ENCODE data around the gene SGK2. TPM values are rescaled to one million over a fixed set of nuclear protein-coding genes. Genes with fewer than 3 reads are reported as not detected.

SGK2 gene
- polyA plus RNA-seq, 1 of the 3 experiments (the other 2 are of a cell fraction): 0.21 TPM

- TF ChIP-seq FOSL2 (IDR thresholded peaks at IDR 0.05; ENCODE audit: borderline replicate concordance, low read depth): no peak
Observed at GRCh38 chr20:43525021-43525420, 33.8 kb upstream of the SGK2 start (continued).

- Histone ChIP-seq H3K9me2 (no peaks in the 10 kb centered on the region), H3K4me1 (ENCODE audit: control insufficient read depth in 1 of 2, insufficient read depth in 2 of 2, low read depth in 1 of 2, low read length in 1 of 2) (peaks cover 0 to 10% of the 10 kb centered on the region in 2 experiments; a peak in 1 of 4 replicates), H3K4me2 (no peak overlapping the region), H3K27ac (ENCODE audit: low read depth in 2 of 2, low read length in 1 of 2) (no peak overlapping the region), H3K27me3 (ENCODE audit: insufficient read depth) (no peaks in the 10 kb centered on the region), H3K36me3 (replicated peaks in 1 of 2; ENCODE audit: control insufficient read depth in 1 of 2, insufficient read depth in 2 of 2, low read length in 1 of 2) (no peaks in the 10 kb centered on the region), H3K4me3 (ENCODE audit: low read depth in 2 of 2, low read length in 1 of 2) (no peak overlapping the region), H4K20me1 (ENCODE audit: insufficient read depth) (no peaks in the 10 kb centered on the region), H3K9ac (no peak overlapping the region), H3K9me3 (no peaks in the 10 kb centered on the region), H3F3A (replicated peaks; ENCODE audit: insufficient read depth) (no peaks in the 10 kb centered on the region), H2AFZ (ENCODE audit: low read depth) (no peak overlapping the region), H3K79me2 (ENCODE audit: insufficient read depth) (no peaks in the 10 kb centered on the region)
- ChIA-PET POLR2A (interaction anchor here (1.0 kb wide), 1 partner anchor 14 kb away, joined by 4 read pairs; no protein-coding TSS in a partner anchor), CTCF (interaction anchor here (1.2 to 5.4 kb wide), 2 partner anchors 10 to 163 kb away, joined by 5 to 54 read pairs; no protein-coding TSS in a partner anchor)
- WGBS (ENCODE audit: low lambda C conversion rate): 74% methylated on average over 8 of the region's 8 CpGs
- no peak for DNase-seq
- TF ChIP-seq ZBTB33 (IDR thresholded peaks at IDR 0.05; ENCODE audit: borderline replicate concordance, low read depth): no peak
- TF ChIP-seq EZH2phosphoT487 (IDR thresholded peaks at IDR 0.05; ENCODE audit: borderline replicate concordance, low read depth): no peak
- TF ChIP-seq TEAD4 (IDR thresholded peaks at IDR 0.05; ENCODE audit: borderline replicate concordance, insufficient read depth): no peak
- no peak for TF ChIP-seq RFX5 (IDR thresholded peaks at IDR 0.05; ENCODE audit: low read length)
- TF ChIP-seq CTCF (IDR thresholded peaks at IDR 0.05): no peak
- TF ChIP-seq YY1 (IDR thresholded peaks at IDR 0.05; ENCODE audit: low read depth): no peak
- no peak for TF ChIP-seq CHD2 (IDR thresholded peaks at IDR 0.05; ENCODE audit: low read length, partially characterized antibody)
Observed at GRCh38 chr20:43528258-43528875, 30.5 kb upstream of the SGK2 start.

- no peaks in the 10 kb centered on the region for H3F3A ChIP-seq (replicated peaks; ENCODE audit: insufficient read depth)
- H3K9ac ChIP-seq: no peak overlapping the region
- H3K9me3 ChIP-seq: no peaks in the 10 kb centered on the region
- ChIA-PET POLR2A (interaction anchor here (1.0 kb wide), 1 partner anchor 15 kb away, joined by 4 read pairs; no protein-coding TSS in a partner anchor), CTCF (interaction anchor here (1.0 to 5.4 kb wide), 3 partner anchors 10 to 163 kb away, joined by 4 to 54 read pairs (median 5); no protein-coding TSS in a partner anchor)
- DNase-seq: no peak
- H3K9me2 ChIP-seq: no peaks in the 10 kb centered on the region
- WGBS (ENCODE audit: low lambda C conversion rate): 66% methylated on average over 5 of the region's 5 CpGs
- peaks cover 0 to 10% of the 10 kb centered on the region in 2 experiments; a peak in 1 of 4 replicates for H3K4me1 ChIP-seq (ENCODE audit: control insufficient read depth in 1 of 2, insufficient read depth in 2 of 2, low read depth in 1 of 2, low read length in 1 of 2)
- no peak overlapping the region for H3K27ac ChIP-seq (ENCODE audit: low read depth in 2 of 2, low read length in 1 of 2)
- no peak overlapping the region for H2AFZ ChIP-seq (ENCODE audit: low read depth)
- no peak overlapping the region for H3K4me2 ChIP-seq
- H3K4me3 ChIP-seq (ENCODE audit: low read depth in 2 of 2, low read length in 1 of 2): no peak overlapping the region
- no peaks in the 10 kb centered on the region for H4K20me1 ChIP-seq (ENCODE audit: insufficient read depth)
- no peaks in the 10 kb centered on the region for H3K27me3 ChIP-seq (ENCODE audit: insufficient read depth)
- H3K36me3 ChIP-seq (replicated peaks in 1 of 2; ENCODE audit: control insufficient read depth in 1 of 2, insufficient read depth in 2 of 2, low read length in 1 of 2): no peaks in the 10 kb centered on the region
- H3K79me2 ChIP-seq (ENCODE audit: insufficient read depth): no peaks in the 10 kb centered on the region
- no peak for TF ChIP-seq YY1 (IDR thresholded peaks at IDR 0.05; ENCODE audit: low read depth)
- TF ChIP-seq REST (IDR thresholded peaks at IDR 0.05; ENCODE audit: low read depth, low read length): no peak
- TF ChIP-seq CTCF (IDR thresholded peaks at IDR 0.05): no peak
- TF ChIP-seq SMC3 (IDR thresholded peaks at IDR 0.05; ENCODE audit: low read depth, low read length): no peak
- TF ChIP-seq JUND (IDR thresholded peaks at IDR 0.05): no peak
- no peak for TF ChIP-seq MAX (IDR thresholded peaks at IDR 0.05; ENCODE audit: low read depth)
- no peak for TF ChIP-seq CHD2 (IDR thresholded peaks at IDR 0.05; ENCODE audit: low read length, partially characterized antibody)
Observed at GRCh38 chr20:43529051-43529450, 29.8 kb upstream of the SGK2 start.
